HG03066 (cell line): ENCODE results near the gene NRF1.

Source experiments
- ATAC-seq: cut with Tn5 transposase; IDR thresholded peaks from one replicate; pipeline ENCODE4 v1.9.1; 2021; ENCODE audit warnings: low read depth; ENCODE audit not compliant: unreplicated experiment

Gene NRF1

GRCh38 chr7:129767120-129768015 is 155.8 kb downstream of the NRF1 start:
- no peak for ATAC-seq

- ATAC-seq = no peak
These were observed 157.3 kb downstream of the NRF1 start for GRCh38 chr7:129768614-129769399.

GRCh38 chr7:129769400-129769774 is 157.9 kb downstream of the NRF1 start:
- no peak for ATAC-seq

- ATAC-seq = no peak
These were observed 158.6 kb downstream of the NRF1 start for GRCh38 chr7:129769866-129770808.

- ATAC-seq = no peak
These were observed 159.8 kb downstream of the NRF1 start for GRCh38 chr7:129771201-129771927.

GRCh38 chr7:129771928-129772479 is 160.5 kb downstream of the NRF1 start:
- ATAC-seq = no peak

GRCh38 chr7:129772646-129773280 is 161.2 kb downstream of the NRF1 start:
- no peak for ATAC-seq

GRCh38 chr7:129773328-129773731 is 161.8 kb downstream of the NRF1 start:
- ATAC-seq = no peak

GRCh38 chr7:129773871-129774270 is 162.4 kb downstream of the NRF1 start:
- no peak for ATAC-seq

- ATAC-seq = no peak
These were observed 162.8 kb downstream of the NRF1 start for GRCh38 chr7:129774359-129774758.

GRCh38 chr7:129774871-129775694 is 163.6 kb downstream of the NRF1 start:
- no peak for ATAC-seq

GRCh38 chr7:129775695-129776361 is 164.3 kb downstream of the NRF1 start:
- ATAC-seq = no peak

- no peak for ATAC-seq
These were observed 164.8 kb downstream of the NRF1 start for GRCh38 chr7:129776362-129776722.

GRCh38 chr7:129777195-129777844 is 165.8 kb downstream of the NRF1 start:
- no peak for ATAC-seq

GRCh38 chr7:129777993-129778769 is 166.7 kb downstream of the NRF1 start:
- ATAC-seq = no peak

- ATAC-seq = no peak
These were observed 167.5 kb downstream of the NRF1 start for GRCh38 chr7:129778770-129779601.
